Stimulated activated naive CD4-positive, alpha-beta T cell treated with Interleukin-2 at 50 U/mL for 16 hours (primary cell): Measurements from ENCODE around the gene FBN1.

Source experiments
- DNase-seq: peaks from one replicate; lab custom pipeline; 2025; lab: John Stamatoyannopoulos, UW

Gene FBN1

GRCh38 chr15:48553559-48553958, 92.0 kb downstream of the FBN1 start:
- DNase-seq, result no peak

GRCh38 chr15:48550822-48551525, 94.5 kb downstream of the FBN1 start:
- DNase-seq, result no peak

DNA sequence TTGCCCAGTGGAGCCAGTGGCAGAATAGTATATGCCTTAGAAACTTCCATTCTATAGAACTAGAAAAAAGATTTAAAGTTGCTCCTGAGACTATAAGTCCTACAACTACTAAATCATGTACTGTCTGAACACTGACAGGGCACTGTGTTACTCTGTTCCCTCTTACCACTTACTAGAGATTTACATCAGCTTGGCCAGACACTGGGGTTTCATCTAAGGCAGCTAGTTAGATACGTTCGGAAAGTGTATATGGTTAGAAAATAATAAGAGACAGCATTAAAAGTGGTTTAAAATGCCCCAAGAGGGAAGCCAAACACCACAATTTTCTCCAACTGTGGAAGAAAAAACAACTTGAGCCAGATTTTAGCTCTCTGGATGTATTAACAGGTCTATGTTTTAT, 97.1 kb downstream of the FBN1 start:
- DNase-seq, result no peak

DNA sequence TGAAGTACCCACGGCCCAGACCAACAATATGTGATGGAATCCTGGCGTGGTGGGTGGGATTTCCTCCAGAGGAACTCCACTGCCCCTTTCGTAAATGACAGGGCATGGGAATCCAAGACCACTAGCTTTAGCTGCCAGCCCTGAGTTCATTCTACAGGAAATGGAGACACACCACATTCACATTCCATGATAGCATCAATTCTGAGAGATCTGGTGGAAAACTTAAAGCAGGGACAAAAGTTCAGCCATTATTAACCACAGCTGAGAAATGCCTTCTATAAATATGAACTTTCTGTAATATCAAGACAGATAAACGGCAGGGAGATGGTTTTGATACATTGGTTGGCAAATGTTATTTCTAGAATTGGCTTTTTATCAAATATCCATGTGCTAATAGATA, 98.2 kb downstream of the FBN1 start:
- no peak for DNase-seq

GRCh38 chr15:48546296-48546695, 99.2 kb downstream of the FBN1 start:
- no peak for DNase-seq

- DNase-seq, result no peak
Measured at GRCh38 chr15:48544778-48545177, 100.7 kb downstream of the FBN1 start.

GRCh38 chr15:48541341-48542278, 103.9 kb downstream of the FBN1 start:
- no peak for DNase-seq

DNA sequence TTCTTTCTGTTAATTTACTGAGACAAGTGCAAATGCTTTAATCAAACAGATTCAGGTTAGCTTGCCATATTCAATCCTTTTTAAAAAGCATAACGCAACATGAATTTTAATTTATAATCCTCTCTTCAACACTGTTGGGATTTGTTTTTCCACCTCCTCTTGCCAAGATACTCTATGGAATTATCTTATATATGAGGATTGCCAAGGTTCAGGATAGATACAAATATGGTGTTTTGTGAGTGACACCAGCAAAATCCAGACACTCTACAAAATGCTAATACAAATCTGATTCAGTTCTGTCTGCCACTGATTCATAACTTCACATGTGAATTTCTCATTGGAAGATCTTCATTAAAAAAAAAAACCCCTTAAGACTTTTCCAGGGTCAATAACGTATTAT, 104.8 kb downstream of the FBN1 start:
- DNase-seq, result no peak

GRCh38 chr15:48538941-48539340, 106.6 kb downstream of the FBN1 start:
- no peak for DNase-seq

- DNase-seq, result no peak
Measured at GRCh38 chr15:48537271-48538113, 108.0 kb downstream of the FBN1 start.

DNA sequence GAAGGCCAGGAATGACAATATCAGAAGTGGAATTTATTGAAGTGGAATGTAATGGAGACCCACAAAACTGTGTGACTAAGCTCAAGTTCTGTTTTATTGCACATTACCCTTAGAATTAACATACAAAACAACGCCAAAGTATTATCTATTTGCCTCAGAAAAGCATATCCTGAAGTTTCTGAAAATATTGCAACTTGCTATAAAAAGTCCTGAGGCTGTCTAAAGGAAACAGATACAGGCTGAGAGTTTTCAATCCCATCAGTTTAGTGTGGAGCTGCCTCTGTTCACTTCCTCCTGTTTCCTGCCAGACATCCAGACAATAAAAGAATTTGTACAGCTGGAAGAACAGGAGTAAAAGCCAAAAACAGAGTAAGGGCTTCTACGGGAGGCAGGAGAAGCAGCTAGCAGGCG, 108.8 kb downstream of the FBN1 start:
- DNase-seq, result no peak

DNA sequence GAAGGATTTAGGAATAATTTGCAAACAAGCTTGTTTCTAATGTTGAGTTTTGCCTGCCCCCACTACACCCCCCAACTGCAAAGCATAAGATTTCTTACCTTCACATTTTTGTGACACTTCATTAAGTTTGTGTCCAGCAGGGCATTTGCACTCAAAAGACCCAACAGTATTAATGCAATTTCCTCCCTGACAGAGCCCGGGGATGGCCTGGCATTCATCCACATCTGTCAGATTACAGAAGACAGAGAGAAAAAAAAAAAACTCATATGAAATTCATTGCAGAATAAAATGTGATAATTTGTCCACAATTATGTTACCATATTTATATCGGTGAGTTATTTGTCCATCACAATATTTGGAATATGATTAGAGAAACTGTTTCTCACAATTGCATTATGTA, 111.5 kb downstream of the FBN1 start:
- no peak for DNase-seq

DNA sequence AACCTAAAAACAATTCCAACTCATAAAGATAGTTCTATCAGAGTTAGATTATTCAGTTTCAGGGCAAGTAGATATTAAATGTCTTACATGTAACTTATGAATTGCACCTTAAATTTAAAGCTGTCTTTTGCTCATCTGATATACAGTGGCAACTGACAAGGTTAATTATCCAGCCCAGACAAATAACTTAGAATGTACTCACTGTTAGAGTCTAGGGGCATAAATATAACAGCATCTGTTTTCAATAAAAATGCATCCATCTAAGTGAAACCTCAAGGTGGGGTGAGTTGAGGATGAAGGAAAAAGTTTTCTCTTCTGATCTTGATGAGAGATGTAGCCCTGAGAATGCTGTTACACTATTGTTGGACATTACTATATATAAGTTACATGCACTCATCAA, 112.6 kb downstream of the FBN1 start:
- no peak for DNase-seq

DNA sequence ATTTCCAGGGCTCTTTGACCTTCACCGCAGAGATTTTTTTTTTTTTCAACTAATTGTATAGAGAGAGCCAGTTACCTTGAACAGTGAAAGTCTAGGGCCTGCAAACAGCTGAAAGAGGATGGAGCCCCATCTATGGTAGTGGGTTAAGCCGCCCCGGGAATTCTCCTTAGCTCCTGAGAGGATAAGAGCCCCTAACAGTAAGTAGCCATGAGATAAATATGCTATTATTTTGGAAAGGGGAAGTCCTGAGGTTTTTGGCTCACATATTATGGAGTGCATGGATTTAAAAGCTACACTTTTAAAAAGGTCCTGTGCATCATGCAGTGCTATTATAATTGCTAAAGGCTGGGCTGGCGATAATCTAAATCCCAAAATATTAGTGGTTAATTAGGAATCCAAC, 115.0 kb downstream of the FBN1 start:
- DNase-seq, result no peak

DNA sequence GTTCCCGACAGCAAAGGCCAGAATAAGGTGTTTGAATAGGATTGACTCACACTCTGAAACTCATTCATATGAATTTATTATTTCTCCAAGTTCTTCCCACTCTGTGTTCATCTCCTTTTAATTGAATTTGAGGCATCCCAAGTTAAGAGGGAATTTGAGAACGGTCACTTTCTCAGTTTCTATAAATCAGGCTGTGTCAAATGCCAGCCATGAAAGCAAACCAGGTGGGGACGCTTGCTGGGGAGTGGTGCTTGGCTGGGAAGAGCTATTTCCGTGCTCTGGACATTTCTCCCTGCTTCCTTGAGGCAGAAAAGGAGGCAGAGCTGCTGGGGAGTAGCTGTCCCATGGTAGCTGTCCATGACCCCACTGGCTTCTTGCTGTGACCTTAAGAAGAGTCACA, 116.6 kb downstream of the FBN1 start:
- DNase-seq, result no peak

DNA sequence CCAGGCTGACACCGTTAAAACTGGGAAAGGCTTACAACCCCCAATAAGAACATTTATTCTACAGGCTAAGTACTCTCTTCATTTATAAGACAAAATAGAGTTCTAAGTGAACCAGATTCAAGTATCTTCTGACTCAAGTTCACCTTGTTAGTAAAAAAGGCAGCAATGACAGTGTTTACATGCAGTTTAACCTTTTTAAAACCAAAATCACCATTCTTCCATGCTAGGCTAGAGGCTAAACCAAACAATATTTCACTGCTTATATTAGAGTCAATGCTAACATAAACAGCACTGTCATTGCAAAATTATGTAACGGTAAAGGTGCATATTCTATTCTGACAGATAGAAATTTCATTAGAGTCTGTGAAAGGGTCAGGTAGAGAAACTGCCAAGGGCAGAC, 118.0 kb downstream of the FBN1 start:
- no peak for DNase-seq

- DNase-seq, result no peak
Measured at GRCh38 chr15:48522911-48523310, 122.6 kb downstream of the FBN1 start.

DNA sequence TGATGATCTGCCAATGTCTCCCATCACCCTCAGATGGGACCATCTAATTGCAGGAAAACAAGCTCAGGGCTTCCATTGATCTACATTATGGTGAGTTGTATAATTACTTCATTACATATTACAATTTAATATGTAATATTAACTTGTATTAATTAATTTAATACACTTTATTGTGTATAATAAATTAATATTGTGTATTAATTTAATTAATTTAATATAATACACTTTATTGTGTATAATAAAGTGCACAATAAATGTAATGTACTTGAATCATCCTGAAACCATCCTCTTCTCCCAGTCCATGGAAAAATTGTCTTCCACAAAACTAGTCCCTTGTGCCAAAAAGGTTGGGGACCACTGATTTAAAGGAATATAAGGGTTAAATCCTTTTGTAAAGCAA, 123.4 kb downstream of the FBN1 start:
- no peak for DNase-seq

- DNase-seq, result no peak
Measured at GRCh38 chr15:48520376-48521155, 124.9 kb downstream of the FBN1 start.

GRCh38 chr15:48516121-48516520, 129.4 kb downstream of the FBN1 start:
- no peak for DNase-seq

DNA sequence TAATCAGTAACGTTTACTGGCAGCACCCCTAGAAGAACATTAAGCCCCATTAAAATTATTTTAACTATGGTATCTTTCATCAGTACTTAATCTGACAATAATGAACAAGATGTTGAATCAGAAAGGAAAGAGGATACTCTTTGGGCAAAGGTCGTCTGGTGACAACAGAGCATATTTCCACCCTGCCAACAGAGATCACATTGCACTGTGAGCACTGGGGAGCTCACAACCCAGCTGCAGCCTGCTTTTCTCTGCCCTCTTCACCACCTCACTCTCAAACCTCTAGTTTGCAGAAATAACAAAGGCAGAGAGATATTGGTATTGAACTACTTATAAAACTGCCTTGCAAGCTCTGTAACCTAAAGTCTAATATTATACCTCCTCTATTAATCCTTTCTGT, 130.0 kb downstream of the FBN1 start:
- DNase-seq, result no peak
